GM19239 (cell line): ENCODE results near the gene RNF181.
"Not testable (repeated sequence)": the region's sequence is repeated elsewhere in the genome, so short reads cannot be mapped to it uniquely, and the experiment has no call there.

Experiments used
- DNase-seq: peaks from one replicate; pipeline ENCODE4 v3.0.0; 2011; ENCODE audit warnings: low spot score; ENCODE audit not compliant: insufficient read length
- FAIRE-seq: peaks from 2 replicates; lab custom pipeline; 2011; peaks lifted over from hg19 to GRCh38; lab: Jason Lieb, UNC

RNF181 gene

GRCh38 chr2:85611217-85611704 lies 15.7 kb downstream of the RNF181 start:
- DNase-seq (no peak), FAIRE-seq (no peak)

- FAIRE-seq (peak; percentile 61), DNase-seq (peak; percentile 91)
These were observed 16.4 kb downstream of the RNF181 start, which contains the start of gene C2orf68 for GRCh38 chr2:85611705-85612587. Gene C2orf68 (minus strand): TSS chr2:85612066. CDS start chr2:85611984, 82 bp downstream.

GRCh38 chr2:85613717-85614515 lies 18.4 kb downstream of the RNF181 start:
- DNase-seq (no peak), FAIRE-seq (no peak)

- DNase-seq, FAIRE-seq: not testable (repeated sequence)
These were observed 19.2 kb downstream of the RNF181 start for GRCh38 chr2:85614757-85615156.

- no peak for FAIRE-seq
These were observed 19.8 kb downstream of the RNF181 start for GRCh38 chr2:85615413-85615728.

GRCh38 chr2:85617723-85618122 lies 22.2 kb downstream of the RNF181 start:
- not testable (repeated sequence) for DNase-seq, FAIRE-seq

More at GRCh38 chr2:85615413-85615728, 19.8 kb downstream of the RNF181 start:
- DNase-seq: no peak

- DNase-seq: no peak
- FAIRE-seq: no peak
These were observed 24.1 kb downstream of the RNF181 start for GRCh38 chr2:85619617-85620016.

GRCh38 chr2:85621338-85621737 lies 25.8 kb downstream of the RNF181 start:
- no peak for DNase-seq
- FAIRE-seq: no peak

GRCh38 chr2:85623991-85624390 lies 28.4 kb downstream of the RNF181 start:
- FAIRE-seq: no peak
- DNase-seq: no peak

GRCh38 chr2:85628658-85629057 lies 33.1 kb downstream of the RNF181 start:
- no peak for DNase-seq
- FAIRE-seq: no peak

GRCh38 chr2:85631316-85631715 lies 35.8 kb downstream of the RNF181 start:
- FAIRE-seq: no peak
- no peak for DNase-seq

GRCh38 chr2:85635011-85635410 lies 39.5 kb downstream of the RNF181 start:
- FAIRE-seq: no peak
- DNase-seq: no peak

- DNase-seq: no peak
- FAIRE-seq: no peak
These were observed 40.1 kb downstream of the RNF181 start for GRCh38 chr2:85635636-85636035.

GRCh38 chr2:85642725-85643124 lies 47.2 kb downstream of the RNF181 start:
- peak; percentile 65 for FAIRE-seq
- DNase-seq: no peak

- FAIRE-seq (no peak), DNase-seq (no peak)
These were observed 49.4 kb downstream of the RNF181 start for GRCh38 chr2:85644909-85645308.

- no peak for DNase-seq
- no peak for FAIRE-seq
These were observed 50.6 kb downstream of the RNF181 start for GRCh38 chr2:85646166-85646565.
